Measurements from ENCODE around the gene TKTL1. TPM values are rescaled to one million over a fixed set of nuclear protein-coding genes. Genes with fewer than 3 reads are reported as not detected.

TKTL1 gene
- total RNA-seq, 1 experiment from 2014 or later = not detected

DNA sequence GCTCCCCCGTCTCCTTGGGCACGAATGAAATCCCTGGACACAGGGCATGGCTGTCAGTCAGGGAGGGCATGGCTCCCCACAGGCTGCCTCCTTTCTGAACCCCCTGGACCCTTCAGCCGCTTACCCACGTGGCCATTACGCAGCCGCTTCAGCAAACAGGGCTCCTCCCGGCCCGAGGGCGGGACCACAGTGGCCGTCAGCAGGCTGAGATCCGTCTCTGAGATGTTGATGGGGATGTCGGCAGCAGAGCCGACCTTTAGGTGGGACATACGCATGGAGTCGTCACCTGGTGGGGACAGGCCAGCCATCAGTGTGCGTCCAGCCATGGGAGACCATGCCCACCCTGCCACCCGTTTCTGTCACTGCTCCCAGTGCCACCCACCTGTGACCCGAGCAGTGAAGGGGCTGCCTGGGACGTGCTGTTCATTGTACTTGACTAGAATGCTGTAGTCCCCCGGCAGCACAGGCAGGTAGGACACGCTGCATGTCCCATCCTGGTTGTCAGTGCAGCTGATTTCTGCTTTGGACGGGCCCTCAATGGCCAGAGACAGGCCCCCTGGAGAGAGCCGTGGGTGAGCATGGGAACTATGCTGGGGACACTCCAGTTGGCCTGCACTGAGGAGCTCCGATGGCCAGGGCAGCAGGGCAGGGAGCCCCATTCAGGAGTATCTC, 57.7 kb downstream of the TKTL1 start:
- Histone ChIP-seq H3F3A (ENCODE audit: insufficient read depth, low read depth) (peaks cover 5% of the 10 kb centered on the region; the same call in 1 of the 2 replicates), H3K4me1 (replicated peaks; ENCODE audit: insufficient read depth) (no peaks in the 10 kb centered on the region), H4K20me1 (ENCODE audit: insufficient read depth) (0 out of 2 replicates have a peak, but pooled peaks cover 10% of the 10 kb centered on the region), H3K4me2 (no peak overlapping the region), H3K36me3 (ENCODE audit: low read depth) (no peaks in the 10 kb centered on the region), H3K4me3 (no peak overlapping the region), H3K27ac (no peak overlapping the region), H3K9me3 (ENCODE audit: insufficient read depth, low read depth) (no peaks in the 10 kb centered on the region), H2AFZ (no peak overlapping the region), H3K9me2 (ENCODE audit: insufficient read depth) (no peaks in the 10 kb centered on the region), H3K79me2 (ENCODE audit: low read depth) (no peaks in the 10 kb centered on the region), H3K27me3 (ENCODE audit: insufficient read depth, low read depth) (no peaks in the 10 kb centered on the region)
- CTCF ChIA-PET = no interaction called here
- POLR2A ChIA-PET (ENCODE audit: unreplicated experiment) = interaction anchor here (1.0 kb wide), 1 partner anchor 16 kb away, joined by 3 read pairs; no protein-coding TSS in a partner anchor
- no TSS peak for BruUV-seq (replicated peaks)
- TF ChIP-seq, protein P1, sequence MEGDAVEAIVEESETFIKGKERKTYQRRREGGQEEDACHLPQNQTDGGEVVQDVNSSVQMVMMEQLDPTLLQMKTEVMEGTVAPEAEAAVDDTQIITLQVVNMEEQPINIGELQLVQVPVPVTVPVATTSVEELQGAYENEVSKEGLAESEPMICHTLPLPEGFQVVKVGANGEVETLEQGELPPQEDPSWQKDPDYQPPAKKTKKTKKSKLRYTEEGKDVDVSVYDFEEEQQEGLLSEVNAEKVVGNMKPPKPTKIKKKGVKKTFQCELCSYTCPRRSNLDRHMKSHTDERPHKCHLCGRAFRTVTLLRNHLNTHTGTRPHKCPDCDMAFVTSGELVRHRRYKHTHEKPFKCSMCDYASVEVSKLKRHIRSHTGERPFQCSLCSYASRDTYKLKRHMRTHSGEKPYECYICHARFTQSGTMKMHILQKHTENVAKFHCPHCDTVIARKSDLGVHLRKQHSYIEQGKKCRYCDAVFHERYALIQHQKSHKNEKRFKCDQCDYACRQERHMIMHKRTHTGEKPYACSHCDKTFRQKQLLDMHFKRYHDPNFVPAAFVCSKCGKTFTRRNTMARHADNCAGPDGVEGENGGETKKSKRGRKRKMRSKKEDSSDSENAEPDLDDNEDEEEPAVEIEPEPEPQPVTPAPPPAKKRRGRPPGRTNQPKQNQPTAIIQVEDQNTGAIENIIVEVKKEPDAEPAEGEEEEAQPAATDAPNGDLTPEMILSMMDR (conservative IDR thresholded peaks at IDR 0.05) = no peak
- no peak for TF ChIP-seq EZH2 (IDR thresholded peaks at IDR 0.05; ENCODE audit: low read depth)
- intact Hi-C loops (cut with micrococcal nuclease; ENCODE audit: unreplicated experiment) = no loop called here
- peak in 1 of 2 experiments; percentile 6 for DNase-seq

DNA sequence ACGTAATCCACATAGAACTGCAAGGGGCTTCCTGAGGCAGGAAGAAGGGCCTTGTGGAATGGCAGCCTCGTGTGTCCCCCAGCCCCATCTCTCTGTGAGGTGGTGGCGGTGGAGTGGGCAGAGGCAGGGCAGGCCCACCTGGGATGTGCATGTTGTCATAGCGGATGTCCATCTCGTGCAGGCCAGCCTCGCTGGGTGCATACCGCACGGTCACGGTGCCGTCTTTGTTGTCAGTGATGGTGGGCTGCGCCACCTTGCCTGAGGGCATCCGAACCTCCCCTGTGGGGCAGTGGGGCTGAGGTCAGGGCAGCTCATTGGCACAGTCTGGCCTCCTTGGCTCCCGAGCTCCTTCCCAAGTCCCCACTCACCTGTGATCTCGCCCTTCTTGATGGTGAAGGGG, 58.4 kb downstream of the TKTL1 start:
- BruUV-seq (replicated peaks) = no TSS peak
- TF ChIP-seq, protein P1 (conservative IDR thresholded peaks at IDR 0.05) = no peak
- TF ChIP-seq EZH2 (IDR thresholded peaks at IDR 0.05; ENCODE audit: low read depth) = no peak

DNA sequence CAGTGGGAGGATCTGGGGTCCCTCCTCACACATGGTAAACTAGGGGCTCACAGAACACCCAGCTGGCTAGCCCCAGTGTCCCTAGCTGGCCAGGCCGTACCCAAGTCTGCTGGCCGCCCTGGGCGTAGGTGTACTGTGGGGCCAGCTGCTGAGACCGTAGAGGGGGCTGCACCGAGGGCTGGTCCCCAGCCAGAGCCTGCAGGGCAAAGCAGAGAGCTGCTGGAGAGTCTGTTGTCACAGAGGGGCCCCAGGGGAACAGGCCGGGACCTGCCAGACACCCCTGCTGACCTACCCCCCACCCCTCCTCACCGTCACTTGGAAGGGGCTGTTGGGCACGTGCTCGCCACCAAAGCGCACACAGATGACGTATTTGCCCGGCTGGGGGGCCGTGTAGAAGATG, 58.9 kb downstream of the TKTL1 start:
- Histone ChIP-seq H3K27ac (no peak overlapping the region), H2AFZ (no peak overlapping the region), H3K4me3 (no peak overlapping the region), H4K20me1 (ENCODE audit: insufficient read depth) (0 out of 2 replicates have a peak, but pooled peaks cover 10% of the 10 kb centered on the region), H3K4me1 (replicated peaks; ENCODE audit: insufficient read depth) (no peaks in the 10 kb centered on the region), H3K79me2 (ENCODE audit: low read depth) (no peaks in the 10 kb centered on the region), H3K9me2 (ENCODE audit: insufficient read depth) (no peaks in the 10 kb centered on the region), H3K27me3 (ENCODE audit: insufficient read depth, low read depth) (no peaks in the 10 kb centered on the region), H3F3A (ENCODE audit: insufficient read depth, low read depth) (peaks cover 5% of the 10 kb centered on the region; the same call in 1 of the 2 replicates), H3K4me2 (no peak overlapping the region), H3K9me3 (ENCODE audit: insufficient read depth, low read depth) (no peaks in the 10 kb centered on the region), H3K36me3 (ENCODE audit: low read depth) (no peaks in the 10 kb centered on the region)
- ChIA-PET POLR2A (ENCODE audit: unreplicated experiment) (no interaction called here), CTCF (no interaction called here)
- no peak for TF ChIP-seq EZH2 (IDR thresholded peaks at IDR 0.05; ENCODE audit: low read depth)
- TF ChIP-seq, protein P1 (conservative IDR thresholded peaks at IDR 0.05) = no peak
- intact Hi-C loops (cut with micrococcal nuclease; ENCODE audit: unreplicated experiment) = no loop called here
- DNase-seq = no peak
- no TSS peak for BruUV-seq (replicated peaks)

More for the DNA sequence above, 58.4 kb downstream of the TKTL1 start:
- Histone ChIP-seq H3K27ac (no peak overlapping the region), H3K4me1 (replicated peaks; ENCODE audit: insufficient read depth) (no peaks in the 10 kb centered on the region), H3F3A (ENCODE audit: insufficient read depth, low read depth) (peaks cover 5% of the 10 kb centered on the region; the same call in 1 of the 2 replicates), H4K20me1 (ENCODE audit: insufficient read depth) (0 out of 2 replicates have a peak, but pooled peaks cover 10% of the 10 kb centered on the region), H3K9me2 (ENCODE audit: insufficient read depth) (no peaks in the 10 kb centered on the region), H3K4me3 (no peak overlapping the region), H2AFZ (no peak overlapping the region), H3K27me3 (ENCODE audit: insufficient read depth, low read depth) (no peaks in the 10 kb centered on the region), H3K79me2 (ENCODE audit: low read depth) (no peaks in the 10 kb centered on the region), H3K4me2 (no peak overlapping the region), H3K9me3 (ENCODE audit: insufficient read depth, low read depth) (no peaks in the 10 kb centered on the region), H3K36me3 (ENCODE audit: low read depth) (no peaks in the 10 kb centered on the region)
- POLR2A ChIA-PET (ENCODE audit: unreplicated experiment) = interaction anchor here (1.0 kb wide), 1 partner anchor 16 kb away, joined by 3 read pairs; no protein-coding TSS in a partner anchor
- intact Hi-C loops (cut with micrococcal nuclease; ENCODE audit: unreplicated experiment) = no loop called here
- DNase-seq = peak in 1 of 2 experiments; percentile 7
- CTCF ChIA-PET = no interaction called here

Data from PC-9 (cell line).